Measurements from ENCODE around the gene AKNA.

The AKNA gene

GRCh38 chr9:114300153-114300845, 87.5 kb downstream of the AKNA start:
- no peak for DNase-seq

DNA sequence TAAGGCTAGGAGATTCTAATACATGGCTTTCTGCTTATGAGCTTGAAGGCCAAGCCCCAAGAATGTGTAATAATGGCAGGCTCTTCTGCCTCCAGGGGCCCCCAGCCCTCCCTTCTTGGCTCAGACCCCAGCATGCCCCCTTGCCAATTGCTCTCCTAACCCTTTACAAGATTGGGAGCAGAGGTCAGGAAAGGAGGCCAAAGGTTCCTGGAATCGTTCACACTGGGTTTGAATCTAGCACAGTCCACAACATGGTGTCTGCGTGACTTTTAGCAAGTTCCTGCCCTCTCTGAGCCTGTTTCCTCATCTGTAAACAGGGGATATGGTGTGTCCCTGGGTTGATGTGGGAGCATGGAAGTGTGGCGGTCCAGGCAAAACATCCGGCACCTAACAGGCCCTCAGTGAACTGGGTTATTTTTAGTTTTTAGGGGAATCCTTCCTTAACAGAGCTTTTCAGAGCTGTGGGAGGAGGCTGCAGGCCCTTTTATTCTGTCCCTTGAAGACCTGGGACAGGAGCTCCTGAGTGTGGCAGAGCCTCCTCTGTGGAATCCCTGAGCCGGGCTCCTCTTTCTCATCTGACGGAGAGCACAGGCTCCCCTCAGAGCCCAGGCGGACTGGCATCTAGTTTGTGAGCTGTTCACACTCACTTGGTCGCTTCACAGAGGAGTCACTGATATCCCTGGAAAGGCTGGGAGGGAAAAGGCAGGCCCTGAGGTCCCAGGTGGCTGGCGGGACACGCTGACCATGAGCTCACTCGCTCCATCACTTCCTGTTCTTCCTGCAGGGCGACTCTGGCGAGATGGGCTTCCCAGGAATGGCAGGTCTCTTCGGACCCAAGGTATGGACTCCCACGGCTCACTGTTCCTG, 88.3 kb downstream of the AKNA start:
- no peak for DNase-seq

DNA sequence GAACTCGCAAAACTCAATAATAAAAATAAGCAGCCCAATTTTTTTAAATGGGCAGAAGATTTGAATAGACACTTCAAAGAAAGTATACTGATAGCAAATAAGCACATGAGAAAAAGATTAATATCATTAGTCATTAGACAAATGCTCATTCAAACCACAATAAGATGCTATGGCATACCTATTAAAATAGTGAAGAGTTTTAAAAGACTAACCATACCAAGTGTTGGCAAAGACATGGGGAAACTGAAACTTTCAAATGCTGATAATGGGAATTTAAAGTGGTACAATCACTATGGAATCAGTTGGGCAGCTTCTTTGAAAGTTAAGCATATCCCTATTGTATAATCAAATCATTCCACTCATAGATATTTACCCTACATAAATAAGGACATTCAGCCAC, 91.4 kb downstream of the AKNA start:
- DNase-seq: no peak

DNA sequence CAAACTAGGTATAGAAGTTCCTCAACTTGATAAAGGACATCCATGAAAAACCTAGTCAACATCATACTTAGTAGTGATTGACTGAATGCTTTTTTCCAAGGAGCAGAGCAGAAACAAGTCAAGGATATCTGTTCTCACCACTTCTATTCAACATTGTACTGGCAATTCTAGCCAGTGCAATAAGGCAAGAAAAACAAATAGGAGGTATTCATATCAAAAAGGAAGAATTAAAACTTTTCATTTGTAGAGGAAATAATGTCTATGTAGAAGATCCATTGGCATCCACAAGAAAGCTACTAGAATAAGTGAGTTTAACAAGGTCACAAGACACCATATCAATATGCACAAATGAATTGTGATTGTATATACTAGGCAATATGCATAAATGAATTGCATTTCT, 93.1 kb downstream of the AKNA start:
- DNase-seq: no peak

GRCh38 chr9:114291886-114292590, 95.7 kb downstream of the AKNA start:
- DNase-seq: no peak

DNA sequence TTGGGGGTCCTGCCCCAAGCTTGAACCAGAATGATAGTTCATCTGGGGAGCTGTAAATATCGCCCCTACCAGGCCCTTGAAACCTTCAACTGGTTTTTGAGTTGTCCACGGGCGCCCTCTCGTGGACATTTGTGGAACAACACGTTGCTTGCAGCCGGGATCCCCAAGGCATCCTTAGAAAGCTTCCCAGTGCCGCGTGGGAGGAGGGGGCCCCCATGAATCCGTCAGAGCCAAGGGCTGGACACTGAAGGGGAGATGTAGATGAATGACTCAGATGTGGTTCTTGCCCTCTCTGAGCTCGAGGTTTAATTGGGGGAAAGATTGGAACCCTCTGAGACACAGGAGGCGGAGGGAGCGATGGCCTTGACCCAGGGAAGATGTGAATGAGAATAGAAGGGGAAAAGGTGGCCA, 96.7 kb downstream of the AKNA start:
- peak in 1 of 2 experiments; percentile 53 for DNase-seq

DNA sequence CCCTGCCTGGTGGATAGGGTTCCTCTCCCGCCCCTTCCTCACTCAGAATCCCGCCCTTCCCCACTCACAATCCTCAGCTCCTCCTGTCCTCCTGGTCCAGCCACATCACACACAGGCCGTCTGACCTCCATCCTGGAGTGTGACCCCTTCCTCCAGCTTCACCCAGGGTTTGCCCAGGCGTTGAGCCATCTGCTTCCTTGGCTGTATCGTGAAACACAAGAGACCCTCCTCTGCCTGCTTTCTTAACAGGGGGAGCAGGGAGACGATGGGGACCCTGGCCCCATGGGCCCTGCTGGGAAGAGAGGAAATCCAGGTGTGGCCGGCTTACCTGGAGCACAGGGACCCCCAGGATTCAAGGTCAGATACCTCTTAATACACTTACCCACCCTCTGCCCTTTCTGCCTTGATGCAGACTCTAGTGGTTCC, 97.2 kb downstream of the AKNA start:
- no peak for DNase-seq

GRCh38 chr9:114289571-114290481, 98.0 kb downstream of the AKNA start:
- DNase-seq: peak in 1 of 2 experiments; percentile 71

- no peak for DNase-seq
Measured at GRCh38 chr9:114289106-114289505, 98.7 kb downstream of the AKNA start.

GRCh38 chr9:114288193-114289091, 99.3 kb downstream of the AKNA start:
- no peak for DNase-seq

- no peak for DNase-seq
Measured at GRCh38 chr9:114287763-114288192, 100.0 kb downstream of the AKNA start.

DNA sequence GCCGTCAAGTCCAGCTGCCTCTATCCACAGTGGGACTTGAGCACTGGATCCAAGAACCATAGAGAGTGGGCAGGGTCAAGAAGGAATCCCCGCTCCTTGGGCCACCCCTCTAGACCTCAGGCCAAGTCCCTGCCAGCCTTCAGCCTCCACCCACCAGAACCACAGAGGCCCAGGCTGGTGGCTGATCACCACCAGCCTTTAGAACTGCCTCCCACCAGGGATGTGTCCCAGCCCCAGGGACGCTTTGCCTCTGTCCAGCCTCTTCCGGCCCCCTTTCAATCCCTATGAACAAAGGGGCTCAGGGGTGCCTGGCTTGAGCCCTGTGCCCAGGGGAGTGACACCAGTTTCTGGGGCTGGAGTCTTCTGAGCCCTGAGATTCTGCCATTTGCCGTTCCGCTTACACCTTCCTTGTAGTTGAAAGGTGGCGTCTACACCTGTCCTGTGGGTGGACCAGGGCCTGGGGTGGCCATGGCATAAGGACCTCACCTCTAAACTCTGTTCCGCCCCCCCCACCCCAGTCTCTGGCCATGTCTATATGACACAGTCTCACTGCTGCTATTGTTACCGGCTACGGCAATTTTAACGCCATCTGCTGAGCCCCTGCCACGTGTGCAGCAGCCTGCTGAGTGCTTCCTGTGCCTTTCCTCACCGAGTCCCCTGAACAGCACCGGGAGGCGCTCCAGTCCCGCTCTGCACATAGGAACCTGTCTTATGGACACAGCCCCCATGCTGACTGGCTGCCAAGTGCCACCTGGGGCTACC, 100.6 kb downstream of the AKNA start:
- peak in 1 of 2 experiments; percentile 22 for DNase-seq

DNA sequence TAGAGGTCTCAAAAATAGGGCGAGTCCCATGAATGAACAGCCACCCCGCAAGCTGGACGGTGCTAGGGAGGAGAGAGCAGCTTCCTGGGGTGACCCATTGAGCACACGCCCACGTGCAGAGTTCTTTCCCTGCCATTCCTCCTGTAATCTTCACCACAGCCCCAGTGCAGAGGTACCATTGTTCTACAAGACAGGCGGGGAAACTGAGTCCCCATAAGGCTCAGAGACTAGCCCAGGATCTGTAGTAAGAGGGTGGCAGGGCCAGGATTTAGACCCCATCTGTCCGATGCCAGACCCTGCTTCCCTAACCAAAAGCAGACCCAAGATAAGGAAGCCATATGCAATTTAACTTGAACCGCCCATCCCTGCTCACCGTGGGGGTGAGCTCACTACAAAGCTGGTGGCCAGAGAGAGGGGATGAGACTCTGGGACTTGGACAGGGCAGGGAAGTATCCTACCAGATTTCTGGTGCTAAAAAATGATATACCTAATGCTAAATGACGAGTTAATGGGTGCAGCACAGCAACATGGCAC, 101.6 kb downstream of the AKNA start:
- DNase-seq: no peak

DNA sequence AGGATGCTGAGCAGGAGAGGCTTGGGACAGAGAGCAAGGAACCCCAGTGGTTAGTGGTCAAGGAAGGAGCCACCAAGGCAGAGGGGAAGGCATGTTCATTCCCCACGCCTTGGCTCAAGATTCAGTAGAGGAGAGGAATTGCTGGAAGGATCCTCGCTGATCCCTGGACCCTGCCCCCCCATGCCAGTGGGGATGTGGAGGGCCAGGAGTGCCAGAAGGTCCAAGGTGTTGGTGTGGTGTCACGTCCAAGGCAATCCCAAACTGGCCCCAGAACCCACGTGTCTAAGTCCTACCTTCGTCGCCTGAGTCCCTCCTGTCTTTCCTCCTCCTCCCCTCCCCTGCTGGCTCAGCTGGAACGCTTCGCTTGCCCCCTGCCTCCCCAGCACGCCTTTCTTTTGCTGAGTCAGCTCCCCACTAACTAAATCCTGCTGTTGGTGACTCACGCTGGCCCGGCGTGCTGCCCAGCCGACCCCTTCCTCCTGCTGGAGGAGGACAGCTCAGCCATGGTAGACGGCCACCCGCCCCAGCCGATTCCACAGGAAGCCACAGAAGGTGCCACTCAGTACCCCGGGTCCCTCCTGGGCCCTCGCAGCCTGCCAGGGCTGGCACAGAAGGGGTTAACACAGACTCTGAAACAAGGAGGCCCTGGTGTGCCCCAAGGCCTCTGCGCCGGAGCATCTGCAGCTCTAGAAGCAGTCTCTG, 102.5 kb downstream of the AKNA start:
- DNase-seq: no peak

DNA sequence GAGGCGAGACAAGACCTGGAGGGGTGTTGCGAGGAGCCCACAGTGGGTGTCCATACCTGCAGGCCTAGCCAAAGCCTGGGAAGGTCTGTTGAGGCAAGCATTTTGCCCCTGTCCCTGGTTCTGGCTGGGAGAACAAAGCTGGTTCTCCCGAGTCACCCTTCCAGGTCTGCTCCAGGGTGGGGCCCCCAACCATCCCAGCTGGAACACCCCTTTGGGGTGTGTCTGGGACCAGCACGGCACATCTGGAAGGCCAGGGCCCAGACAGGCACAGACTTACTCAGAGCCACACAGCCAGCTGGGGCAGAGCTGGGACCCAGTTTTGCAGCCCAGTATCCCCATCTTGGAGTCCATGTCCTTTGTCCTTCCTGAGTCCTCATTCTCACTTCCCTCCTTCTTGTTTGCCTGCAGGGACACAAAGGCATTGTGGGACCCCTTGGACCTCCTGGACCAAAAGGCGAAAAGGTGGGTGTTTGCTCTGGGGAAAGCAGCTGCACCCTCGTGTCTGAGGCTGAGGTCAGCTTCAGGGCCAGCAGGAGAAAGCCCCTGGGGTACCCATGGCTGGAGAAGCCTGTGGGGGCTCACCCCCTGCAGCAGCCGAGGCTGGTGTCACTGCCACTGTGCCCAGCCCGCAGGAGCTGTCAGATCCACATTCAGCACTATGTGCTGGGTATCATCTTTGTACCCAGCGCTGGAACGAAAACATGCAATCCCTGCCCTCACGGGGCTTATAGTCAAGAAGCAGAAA, 103.3 kb downstream of the AKNA start:
- no peak for DNase-seq
